GM12878 (cell line): ENCODE measurements around the gene SDS. TPM values are rescaled to one million over a fixed set of nuclear protein-coding genes. Genes with fewer than 3 reads are reported as not detected.

ENCODE experiments used
- ATAC-seq: fragments of 200-7000 bp; cut with Tn5 transposase; 3 replicates; pipeline ENCODE4 v1.9.1; 2020; ENCODE audit warnings: mild to moderate bottlenecking, moderate library complexity
- BruUV-seq: library from RNA; stranded (reverse); fragments of 400-500 nt; replicated peaks from 2 replicates; lab custom pipeline; 2021; lab: Mats Ljungman, UMichigan
- CTCF ChIA-PET: fragments of 300-600 bp; sonication (Branson Sonifier 250); formaldehyde crosslinking; extraction: SDS; loops from one replicate; lab custom pipeline; 2021; ENCODE audit warnings: inconsistent platforms; lab: Yijun Ruan, JAX
- POLR2A ChIA-PET: fragments of 350-600 bp; formaldehyde crosslinking; extraction: SDS; loops from one replicate; lab custom pipeline; 2021; ENCODE audit warnings: inconsistent platforms; lab: Charles Lee
- RAD21 ChIA-PET: fragments of 300-600 bp; sonication (Branson Sonifier 250); formaldehyde crosslinking; loops from one replicate; lab custom pipeline; 2023; ENCODE audit warnings: antibody characterized with exemption; ENCODE audit not compliant: unreplicated experiment; lab: Charles Lee
- SMC1A ChIA-PET: fragments of 300-600 bp; sonication (Branson Sonifier 250); formaldehyde crosslinking; loops from one replicate; lab custom pipeline; 2023; ENCODE audit not compliant: unreplicated experiment, uncharacterized antibody; lab: Charles Lee
- DNase-seq: peaks from one replicate; pipeline ENCODE4 v3.0.0-alpha.2; 2011; ENCODE audit warnings: low read depth, low spot score
- FAIRE-seq: peaks from 3 replicates; lab custom pipeline; 2011; peaks lifted over from hg19 to GRCh38; lab: Jason Lieb, UNC
- H2AFZ ChIP-seq: 2 replicates; pipeline ENCODE4 v1.6.0; 2011; ENCODE audit warnings: low read depth, low read length, control low read depth; ENCODE audit not compliant: control insufficient read depth
- H3K27ac ChIP-seq: 2 replicates; pipeline ENCODE4 v1.5.1; 2011; ENCODE audit warnings: control low read depth; ENCODE audit not compliant: control insufficient read depth, insufficient read depth
- H3K27me3 ChIP-seq, 2 experiments: replicated peaks in 1 of 2; 2 replicates each; pipeline versions ENCODE4 v1.6.0 to v1.6.1; 2011; ENCODE audit warnings: low read length in 1 of 2; ENCODE audit not compliant: control insufficient read depth in 2 of 2, insufficient read depth in 2 of 2
- H3K36me3 ChIP-seq, 2 experiments: 2 replicates each; pipeline ENCODE4 v1.5.1; 2011; ENCODE audit warnings: low read length in 1 of 2; ENCODE audit not compliant: control insufficient read depth in 2 of 2, insufficient read depth in 2 of 2
- H3K4me1 ChIP-seq: 2 replicates; pipeline ENCODE4 v1.6.1; 2011; ENCODE audit warnings: mild to moderate bottlenecking, low read length, moderate library complexity, mixed read lengths; ENCODE audit not compliant: control insufficient read depth, insufficient read depth
- H3K4me2 ChIP-seq: 2 replicates; pipeline ENCODE4 v1.6.0; 2011; ENCODE audit warnings: control low read depth; ENCODE audit not compliant: control insufficient read depth, insufficient read depth
- H3K4me3 ChIP-seq: fragments of 200-600 bp; sonication (generic); 2 replicates; pipeline ENCODE4 v1.5.1; 2016
- H3K79me2 ChIP-seq: 2 replicates; pipeline ENCODE4 v1.6.0; 2011; ENCODE audit warnings: low read length; ENCODE audit not compliant: control insufficient read depth, insufficient read depth
- H3K9ac ChIP-seq: 2 replicates; pipeline ENCODE4 v1.8.0; 2011; ENCODE audit warnings: low read length, control low read depth, mixed read lengths; ENCODE audit not compliant: control insufficient read depth, insufficient read depth
- H3K9me3 ChIP-seq: replicated peaks from 3 replicates; pipeline ENCODE4 v1.5.1; 2011; ENCODE audit warnings: mild to moderate bottlenecking, low read length; ENCODE audit not compliant: control insufficient read depth, insufficient read depth
- H4K20me1 ChIP-seq: 2 replicates; pipeline ENCODE4 v1.6.0; 2011; ENCODE audit not compliant: control insufficient read depth, insufficient read depth
- BMI1 ChIP-seq: fragments of 450-650 bp; IDR thresholded peaks from 2 replicates; pipeline ENCODE4 v1.6.1; 2016; ENCODE audit warnings: mild to moderate bottlenecking, moderate library complexity, borderline replicate concordance
- CBX5 ChIP-seq: sonication (generic); IDR thresholded peaks from 2 replicates; pipeline ENCODE4 v1.6.1; 2016; ENCODE audit warnings: low read depth, moderate library complexity, mild to moderate bottlenecking, inconsistent platforms
- GABPA ChIP-seq: IDR thresholded peaks from 2 replicates; pipeline ENCODE4 v1.6.1; 2014; ENCODE audit warnings: antibody characterized with exemption, low read depth, mild to moderate bottlenecking, inconsistent platforms
- IRF4 ChIP-seq: IDR thresholded peaks from 2 replicates; pipeline ENCODE4 v1.6.1; 2011; ENCODE audit warnings: low read depth, low read length
- JUNB ChIP-seq: IDR thresholded peaks from 2 replicates; pipeline ENCODE4 v1.6.1; 2016; ENCODE audit warnings: antibody characterized with exemption, mild to moderate bottlenecking
- NR2F1 ChIP-seq: fragments of 450-650 bp; conservative IDR thresholded peaks from 2 replicates; pipeline ENCODE4 v1.6.1; 2017; ENCODE audit warnings: mild to moderate bottlenecking
- RAD51 ChIP-seq: fragments of 450-650 bp; IDR thresholded peaks from 2 replicates; pipeline ENCODE4 v1.6.1; 2016; ENCODE audit warnings: moderate library complexity, mild to moderate bottlenecking, inconsistent platforms
- TCF7 ChIP-seq: IDR thresholded peaks from 2 replicates; pipeline ENCODE4 v1.6.1; 2014; ENCODE audit warnings: antibody characterized with exemption, borderline replicate concordance
- WGBS: methylation state at CpG from one replicate; pipeline ENCODE4 v1.1.6; 2016; ENCODE audit warnings: low lambda C conversion rate; ENCODE audit not compliant: insufficient replicate concordance, insufficient coverage; ENCODE audit errors: missing lambda C conversion rate; 5-methylcytosine and 5-hydroxymethylcytosine counted together
- in situ Hi-C: fragments of 300-500 bp; cut with MboI; formaldehyde crosslinking; loops from 9 replicates; pipeline ENCODE4 v1.14.3; 2018; ENCODE audit warnings: mixed read lengths
- intact Hi-C: fragments of 100-400 bp; cut with micrococcal nuclease; formaldehyde crosslinking; loops from one replicate; pipeline ENCODE4 v1.14.2; 2022; ENCODE audit not compliant: unreplicated experiment
- polyA plus RNA-seq, 11 experiments: library from polyadenylated mRNA; depleted of rRNA in 4 of 11; unstranded in 6 of 11; stranded (reverse) in 5 of 11; fragments of >200 nt; fragmentation: Nextera tagmentation in 4 of 11; fragmentation: Illumina TruSeq in 1 of 11; extraction: Ambion mirVana in 4 of 11; extraction: Trizol in 1 of 11; gene quantifications; 1 replicate in 1 of 11; 2 replicates in 10 of 11; pipeline versions ENCODE4 v1.2.1 to v1.2.3, GENCODE V29; 2011 to 2016; ENCODE audit warnings: inconsistent platforms in 2 of 11, missing spikeins in 2 of 11, low read depth in 1 of 11
- total RNA-seq, 4 experiments: library from RNA; depleted of rRNA in 3 of 4; stranded (reverse); fragments of >200 nt in 3 of 4; fragmentation: Illumina TruSeq in 1 of 4; extraction: Trizol in 1 of 4; gene quantifications; 2 replicates each; pipeline versions ENCODE4 v1.2.1 to v1.2.3, GENCODE V29; 2013 to 2021
- TF ChIP-seq, protein P1 (sequence below): IDR thresholded peaks from 2 replicates; pipeline ENCODE4 v1.6.1; 2012; ENCODE audit warnings: low read length, inconsistent platforms

The SDS gene
- total and polyA plus RNA-seq, 10 of the 15 experiments (the other 5 are each of a cell fraction or from before 2014, with no cell fraction given) = 0.18 TPM; not detected in 9

DNA sequence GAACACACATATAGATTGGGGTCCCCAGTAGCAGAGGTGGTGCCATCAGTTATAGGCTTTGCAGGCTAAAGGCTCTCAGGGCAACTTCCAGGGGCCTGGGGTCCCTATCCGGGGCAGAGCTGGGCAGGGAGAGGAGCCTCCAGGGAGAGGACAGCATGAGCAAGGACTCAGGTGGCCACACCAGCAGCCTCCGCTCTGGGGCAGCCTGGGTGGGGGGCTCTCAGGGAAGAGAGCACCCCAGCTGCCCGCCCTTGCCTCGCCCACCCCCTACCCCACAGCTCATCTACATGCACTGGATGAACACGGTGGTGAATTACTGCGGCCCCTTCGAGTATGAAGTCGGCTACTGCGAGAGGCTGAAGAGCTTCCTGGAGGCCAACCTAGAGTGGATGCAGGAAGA lies 31.3 kb downstream of the SDS start:
- ChIA-PET RAD21 (no interaction called here), CTCF (no interaction called here), SMC1A (interaction anchor here (0.7 kb wide), 1 partner anchor 90 kb away, joined by 3 read pairs; no protein-coding TSS in a partner anchor), POLR2A (no interaction called here)
- ATAC-seq (no peak), FAIRE-seq (no peak), DNase-seq (no peak)
- H2AFZ ChIP-seq = no peak overlapping the region
- H3K27ac ChIP-seq = no peak overlapping the region
- no peaks in the 10 kb centered on the region; a peak in 3 of 4 replicates for H3K36me3 ChIP-seq
- H4K20me1 ChIP-seq = no peaks in the 10 kb centered on the region
- H3K9me3 ChIP-seq = no peaks in the 10 kb centered on the region; the same call in 2 of the 3 replicates
- H3K4me2 ChIP-seq = no peak overlapping the region
- TF ChIP-seq NR2F1 = no peak
- intact Hi-C loops (no loop called here), in situ Hi-C loops (no loop called here)
- 0 out of 2 replicates have a peak, but pooled peaks cover 2% of the 10 kb centered on the region for H3K4me1 ChIP-seq
- H3K9ac ChIP-seq = no peak overlapping the region
- BruUV-seq = no TSS peak
- no peaks in the 10 kb centered on the region for H3K27me3 ChIP-seq
- H3K4me3 ChIP-seq = no peak overlapping the region
- WGBS = 80% methylated on average over 8 of the region's 9 CpGs
- no peaks in the 10 kb centered on the region for H3K79me2 ChIP-seq

DNA sequence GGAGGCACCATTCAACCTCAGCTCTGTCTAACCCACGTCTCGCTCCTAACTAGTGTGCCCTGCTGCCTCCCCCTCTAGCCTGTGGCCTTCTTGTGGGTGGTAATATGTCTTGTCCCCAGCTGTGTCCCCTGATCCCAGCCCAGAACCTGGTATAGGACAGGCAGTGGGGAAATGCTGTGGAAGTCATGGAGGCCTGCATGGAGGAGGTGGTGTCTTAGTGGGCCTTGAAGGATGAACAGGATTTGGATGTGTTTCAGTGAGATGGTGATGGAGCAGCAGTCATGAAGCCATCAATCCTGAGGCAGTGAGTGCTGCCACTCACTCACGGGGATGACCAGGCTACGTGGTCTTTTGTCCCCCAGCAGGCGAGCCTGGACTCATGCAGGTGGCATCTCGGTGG lies 31.9 kb downstream of the SDS start:
- CTCF ChIA-PET = no interaction called here
- no peak; the same call in 2 of the 3 replicates for ATAC-seq
- DNase-seq = no peak
- Histone ChIP-seq H3K79me2 (no peaks in the 10 kb centered on the region), H3K27me3 (no peaks in the 10 kb centered on the region), H3K9ac (no peak overlapping the region), H2AFZ (no peak overlapping the region), H3K27ac (no peak overlapping the region), H4K20me1 (no peaks in the 10 kb centered on the region), H3K9me3 (no peaks in the 10 kb centered on the region; the same call in 2 of the 3 replicates), H3K4me3 (no peak overlapping the region), H3K36me3 (no peaks in the 10 kb centered on the region; a peak in 3 of 4 replicates), H3K4me2 (no peak overlapping the region), H3K4me1 (0 out of 2 replicates have a peak, but pooled peaks cover 2% of the 10 kb centered on the region)
- RAD21 ChIA-PET = no interaction called here
- FAIRE-seq = no peak
- TF ChIP-seq TCF7 (no peak), BMI1 (no peak), RAD51 (no peak), GABPA (no peak), JUNB (no peak), CBX5 (no peak), IRF4 (no peak)
- TF ChIP-seq, protein P1, sequence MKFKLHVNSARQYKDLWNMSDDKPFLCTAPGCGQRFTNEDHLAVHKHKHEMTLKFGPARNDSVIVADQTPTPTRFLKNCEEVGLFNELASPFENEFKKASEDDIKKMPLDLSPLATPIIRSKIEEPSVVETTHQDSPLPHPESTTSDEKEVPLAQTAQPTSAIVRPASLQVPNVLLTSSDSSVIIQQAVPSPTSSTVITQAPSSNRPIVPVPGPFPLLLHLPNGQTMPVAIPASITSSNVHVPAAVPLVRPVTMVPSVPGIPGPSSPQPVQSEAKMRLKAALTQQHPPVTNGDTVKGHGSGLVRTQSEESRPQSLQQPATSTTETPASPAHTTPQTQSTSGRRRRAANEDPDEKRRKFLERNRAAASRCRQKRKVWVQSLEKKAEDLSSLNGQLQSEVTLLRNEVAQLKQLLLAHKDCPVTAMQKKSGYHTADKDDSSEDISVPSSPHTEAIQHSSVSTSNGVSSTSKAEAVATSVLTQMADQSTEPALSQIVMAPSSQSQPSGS = no peak
- in situ Hi-C loops = no loop called here
- POLR2A ChIA-PET = no interaction called here
- BruUV-seq = no TSS peak
- SMC1A ChIA-PET = interaction anchor here (0.7 kb wide), 1 partner anchor 90 kb away, joined by 3 read pairs; no protein-coding TSS in a partner anchor
- WGBS = 92% methylated on average over 6 of the region's 6 CpGs
- intact Hi-C loops = no loop called here
